K562 (cell line): ENCODE data around the gene RHAG. TPM values are rescaled to one million over a fixed set of nuclear protein-coding genes. Genes with fewer than 3 reads are reported as not detected.

Experiments
- ASH1L ChIP-seq: fragments of 450-650 bp; IDR thresholded peaks from 2 replicates; pipeline ENCODE4 v1.6.1; 2018; ENCODE audit warnings: borderline replicate concordance, mild to moderate bottlenecking, low read depth; ENCODE audit not compliant: partially characterized antibody
- ATF3 ChIP-seq, 2 experiments: fragments of 450-650 bp in 1 of 2; sonication (generic) in 1 of 2; formaldehyde crosslinking in 1 of 2; IDR thresholded peaks in 1 of 2; conservative IDR thresholded peaks in 1 of 2; 2 replicates each; pipeline versions ENCODE4 v1.6.1 to v1.8.1; 2016 to 2023; ENCODE audit warnings: mild to moderate bottlenecking in 2 of 2, moderate library complexity in 2 of 2, inconsistent platforms in 1 of 2, missing genetic modification reagents in 1 of 2
- BRD9 ChIP-seq: fragments of 450-650 bp; IDR thresholded peaks from 2 replicates; pipeline ENCODE4 v1.6.1; 2018; ENCODE audit warnings: low read depth; ENCODE audit not compliant: partially characterized antibody
- CBX2 ChIP-seq: fragments of 200-600 bp; sonication (generic); IDR thresholded peaks from one replicate; pipeline ENCODE4 v1.6.1; 2012; ENCODE audit warnings: mild to moderate bottlenecking, low read length, inconsistent platforms; ENCODE audit not compliant: insufficient read depth, poor library complexity, severe bottlenecking
- ETS2 ChIP-seq: IDR thresholded peaks from 2 replicates; pipeline ENCODE4 v1.6.1; 2016; ENCODE audit warnings: borderline replicate concordance, missing genetic modification characterization, mild to moderate bottlenecking, moderate library complexity, missing compliant biosample characterization; ENCODE audit not compliant: poor library complexity, severe bottlenecking
- FIP1L1 ChIP-seq: fragments of 200-400 bp; formaldehyde crosslinking; IDR thresholded peaks from 2 replicates; pipeline ENCODE4 v1.6.1; 2018; ENCODE audit warnings: mild to moderate bottlenecking, low read depth, low read length; ENCODE audit not compliant: poor library complexity, severe bottlenecking
- FOXO4 ChIP-seq: fragments of 450-650 bp; formaldehyde crosslinking; IDR thresholded peaks from 2 replicates; pipeline ENCODE4 v1.4.0; 2020; ENCODE audit warnings: mild to moderate bottlenecking, moderate library complexity
- HINFP ChIP-seq: fragments of 450-650 bp; conservative IDR thresholded peaks from 2 replicates; pipeline ENCODE4 v1.6.1; 2016; ENCODE audit warnings: missing genetic modification characterization, low read depth, mild to moderate bottlenecking, control low read depth, missing compliant biosample characterization
- HNRNPH1 ChIP-seq: fragments of 200-400 bp; formaldehyde crosslinking; optimal IDR thresholded peaks from 2 replicates; pipeline ENCODE3; 2017; ENCODE audit warnings: low read depth, mild to moderate bottlenecking, low read length, moderate library complexity
- NELFE ChIP-seq: IDR thresholded peaks from 2 replicates; pipeline ENCODE4 v1.6.1; 2011; ENCODE audit warnings: mild to moderate bottlenecking; ENCODE audit not compliant: insufficient read depth, insufficient read length
- PHF8 ChIP-seq: fragments of 200-600 bp; sonication (generic); IDR thresholded peaks from 2 replicates; pipeline ENCODE4 v1.6.1; 2012; ENCODE audit warnings: mixed run types, mild to moderate bottlenecking, inconsistent platforms, low read length, moderate library complexity, borderline replicate concordance
- RAD21 ChIP-seq, 2 experiments: fragments of 250-450 bp in 1 of 2; fragments of 450-650 bp in 1 of 2; sonication (Bioruptor Pico) in 1 of 2; formaldehyde crosslinking in 1 of 2; IDR thresholded peaks in 1 of 2; conservative IDR thresholded peaks in 1 of 2; 2 replicates each; pipeline versions ENCODE4 v1.4.0 to v1.8.0; 2020 to 2022; ENCODE audit warnings: mild to moderate bottlenecking in 2 of 2, moderate library complexity in 1 of 2
- RBM22 ChIP-seq: fragments of 200-400 bp; formaldehyde crosslinking; IDR thresholded peaks from 2 replicates; pipeline ENCODE4 v1.6.1; 2018; ENCODE audit warnings: low read length, low read depth; ENCODE audit not compliant: poor library complexity, severe bottlenecking
- SMAD3 ChIP-seq: fragments of 450-650 bp; formaldehyde crosslinking; conservative IDR thresholded peaks from 2 replicates; pipeline ENCODE4 v1.4.0; 2020; ENCODE audit warnings: mild to moderate bottlenecking
- TAL1 ChIP-seq: fragments of 450-650 bp; IDR thresholded peaks from 2 replicates; pipeline ENCODE4 v1.6.1; 2016; ENCODE audit warnings: mild to moderate bottlenecking
- TSHZ1 ChIP-seq: fragments of 250-450 bp; sonication (Bioruptor Pico); IDR thresholded peaks from 2 replicates; pipeline ENCODE4 v1.4.0; 2020; ENCODE audit warnings: mild to moderate bottlenecking, moderate library complexity
- ZNF263 ChIP-seq: sonication (generic); formaldehyde crosslinking; IDR thresholded peaks from 2 replicates; pipeline ENCODE4 v1.8.0; 2022; ENCODE audit warnings: mild to moderate bottlenecking, missing genetic modification reagents, borderline replicate concordance
- ZNF583 ChIP-seq: fragments of 250-450 bp; sonication (Bioruptor Pico); IDR thresholded peaks from 2 replicates; pipeline ENCODE4 v1.4.0; 2020
- ZNF644 ChIP-seq: fragments of 200-800 bp; sonication (Bioruptor generic); IDR thresholded peaks from 2 replicates; pipeline ENCODE4 v1.6.1; 2016; ENCODE audit warnings: low read depth, missing genetic modification characterization, missing compliant biosample characterization
- polyA plus RNA-seq, 8 experiments: library from polyadenylated mRNA; depleted of rRNA in 4 of 8; stranded (reverse) in 5 of 8; unstranded in 3 of 8; fragments of >200 nt; fragmentation: Nextera tagmentation in 2 of 8; fragmentation: Illumina TruSeq in 1 of 8; extraction: Ambion mirVana in 2 of 8; extraction: Trizol in 1 of 8; gene quantifications; 2 replicates each; pipeline versions ENCODE4 v1.2.1 to v1.2.3, GENCODE V29; 2011 to 2014; ENCODE audit warnings: inconsistent platforms in 1 of 8, missing spikeins in 1 of 8
- total RNA-seq, 7 experiments: library from RNA; depleted of rRNA in 6 of 7; stranded (reverse); fragments of >200 nt in 6 of 7; fragmentation: Illumina TruSeq in 2 of 7; extraction: Trizol in 2 of 7; gene quantifications; 2 replicates each; pipeline versions ENCODE4 v1.2.1 to v1.2.3, GENCODE V29; 2011 to 2021; ENCODE audit warnings: low replicate concordance in 1 of 7

Gene RHAG
- total and polyA plus RNA-seq, 9 of the 15 experiments (the other 6 are each of a cell fraction or from before 2014, with no cell fraction given), result 290 to 1,202 (median 505) TPM

GRCh38 chr6:49636713-49637349 is at the start of gene RHAG (continued):
- TF ChIP-seq SMAD3 (CRISPR knock-in tag) (no peak), CBX2 (no peak), ETS2 (tag) (no peak), FIP1L1 (no peak), ASH1L (peak; percentile 54), HNRNPH1 (no peak), ATF3 (IDR thresholded peaks at IDR 0.05) (peak; percentile 71), ATF3 (CRISPR knock-in tag; conservative IDR thresholded peaks at IDR 0.05) (peak; percentile 35; the same call in 1 of the 2 replicates), ZNF644 (tag) (no peak), HINFP (tag) (no peak), NELFE (no peak), TAL1 (peak; percentile 86), FOXO4 (CRISPR knock-in tag) (no peak), BRD9 (peak; percentile 94), TSHZ1 (CRISPR knock-in tag) (no peak), RBM22 (no peak), RAD21 (CRISPR knock-in tag; conservative IDR thresholded peaks at IDR 0.05 in 1 of 2, IDR thresholded peaks at IDR 0.05 in 1 of 2) (no peak), ZNF263 (no peak), ZNF583 (CRISPR knock-in tag) (no peak), PHF8 (no peak; the same call in 1 of the 2 replicates)
